SJSA1 (cell line): ENCODE data around the gene ANKRD18A. TPM values are rescaled to one million over a fixed set of nuclear protein-coding genes. Genes with fewer than 3 reads are reported as not detected.
"Not testable (repeated sequence)": the region's sequence is repeated elsewhere in the genome, so short reads cannot be mapped to it uniquely, and the experiment has no call there.

Source experiments
- DNase-seq, 2 experiments: peaks; one replicate each; pipeline ENCODE4 v3.0.0-alpha.2; 2015 to 2020; ENCODE audit warnings: low spot score in 2 of 2, low read depth in 1 of 2
- H3K27ac ChIP-seq: fragments of 250-450 bp; sonication (Bioruptor Pico); 2 replicates; pipeline ENCODE4 v1.5.1; 2020; ENCODE audit warnings: mild to moderate bottlenecking, moderate library complexity
- H3K27me3 ChIP-seq: fragments of 250-450 bp; sonication (Bioruptor Pico); replicated peaks from 2 replicates; pipeline ENCODE4 v1.5.1; 2020; ENCODE audit warnings: mild to moderate bottlenecking, moderate library complexity
- H3K36me3 ChIP-seq: fragments of 250-450 bp; sonication (Bioruptor Pico); 2 replicates; pipeline ENCODE4 v1.5.1; 2020; ENCODE audit warnings: mild to moderate bottlenecking
- H3K4me1 ChIP-seq: fragments of 250-450 bp; sonication (Bioruptor Pico); replicated peaks from 2 replicates; pipeline ENCODE4 v1.6.1; 2021; ENCODE audit warnings: mild to moderate bottlenecking
- H3K4me3 ChIP-seq: fragments of 250-450 bp; sonication (Bioruptor Pico); 2 replicates; pipeline ENCODE4 v1.5.1; 2020; ENCODE audit warnings: mild to moderate bottlenecking
- H3K9me3 ChIP-seq: fragments of 250-450 bp; sonication (Bioruptor Pico); replicated peaks from 2 replicates; pipeline ENCODE4 v1.5.1; 2020; ENCODE audit warnings: mild to moderate bottlenecking
- total RNA-seq: library from RNA; depleted of rRNA; stranded (reverse); fragments of >200 nt; shearing (Covaris generic); gene quantifications from 2 replicates; pipeline ENCODE4 v1.2.3, GENCODE V29; 2014; rRNA removed

ANKRD18A gene
- total RNA-seq, 1 experiment from 2014 or later = not detected

GRCh38 chr9:38546497-38547163, 73.8 kb downstream of the ANKRD18A start:
- not testable (repeated sequence) for H3K9me3 ChIP-seq, H3K27ac ChIP-seq, H3K27me3 ChIP-seq, H3K36me3 ChIP-seq, H3K4me1 ChIP-seq, H3K4me3 ChIP-seq, DNase-seq

GRCh38 chr9:38540535-38540934, 79.9 kb downstream of the ANKRD18A start:
- H3K27ac ChIP-seq, H3K4me1 ChIP-seq, H3K27me3 ChIP-seq, H3K4me3 ChIP-seq, H3K9me3 ChIP-seq, H3K36me3 ChIP-seq, DNase-seq: not testable (repeated sequence)

- H3K27me3 ChIP-seq = no peaks in the 10 kb centered on the region
Measured at GRCh38 chr9:38529317-38529716, 91.1 kb downstream of the ANKRD18A start.

GRCh38 chr9:38527503-38527902, 92.9 kb downstream of the ANKRD18A start:
- H3K4me1 ChIP-seq = no peaks in the 10 kb centered on the region
- H3K36me3 ChIP-seq = no peaks in the 10 kb centered on the region
- H3K4me3 ChIP-seq = no peak overlapping the region
- no peak overlapping the region for H3K27ac ChIP-seq
- no peaks in the 10 kb centered on the region for H3K9me3 ChIP-seq
- no peak for DNase-seq
- no peaks in the 10 kb centered on the region for H3K27me3 ChIP-seq

More at GRCh38 chr9:38529317-38529716, 91.1 kb downstream of the ANKRD18A start:
- H3K36me3 ChIP-seq = no peaks in the 10 kb centered on the region
- H3K4me1 ChIP-seq = no peaks in the 10 kb centered on the region
- no peak overlapping the region for H3K27ac ChIP-seq
- H3K4me3 ChIP-seq = no peak overlapping the region
- H3K9me3 ChIP-seq = no peaks in the 10 kb centered on the region
- DNase-seq = no peak

- Histone ChIP-seq H3K27ac (no peak overlapping the region), H3K4me1 (no peaks in the 10 kb centered on the region), H3K9me3 (no peaks in the 10 kb centered on the region), H3K36me3 (no peaks in the 10 kb centered on the region), H3K27me3 (no peaks in the 10 kb centered on the region), H3K4me3 (no peak overlapping the region)
- no peak for DNase-seq
Measured at GRCh38 chr9:38526591-38526990, 93.8 kb downstream of the ANKRD18A start.

- no peaks in the 10 kb centered on the region for H3K4me1 ChIP-seq
- no peaks in the 10 kb centered on the region for H3K36me3 ChIP-seq
- no peak overlapping the region for H3K4me3 ChIP-seq
- no peak for DNase-seq
- no peaks in the 10 kb centered on the region for H3K27me3 ChIP-seq
- H3K27ac ChIP-seq = no peak overlapping the region
- H3K9me3 ChIP-seq = no peaks in the 10 kb centered on the region
Measured at GRCh38 chr9:38523121-38523520, 97.3 kb downstream of the ANKRD18A start.

- no peaks in the 10 kb centered on the region for H3K9me3 ChIP-seq
- H3K4me3 ChIP-seq = no peak overlapping the region
- H3K27me3 ChIP-seq = no peaks in the 10 kb centered on the region
- H3K36me3 ChIP-seq = no peaks in the 10 kb centered on the region
- DNase-seq = no peak
- no peak overlapping the region for H3K27ac ChIP-seq
- no peaks in the 10 kb centered on the region for H3K4me1 ChIP-seq
Measured at GRCh38 chr9:38521762-38522161, 98.6 kb downstream of the ANKRD18A start.

Other genes with a start within 250 kb of the ANKRD18A start
- 10.3 and 10.4 TPM in 2 replicates for gene ALDH1B1, start 227.9 kb downstream of the ANKRD18A start, total RNA-seq
- gene IGFBPL1, start 196.1 kb downstream of the ANKRD18A start, total RNA-seq = 1.7 and 9.1 TPM in 2 replicates
- gene FAM240B, start 99.5 kb upstream of the ANKRD18A start, total RNA-seq = not detected in 2 replicates